ENCODE results near the gene TMEM164.

Gene TMEM164

GRCh38 chrX:110180176-110180927, 177.4 kb downstream of the TMEM164 start:
- no peak overlapping the region for H3K4me3 Mint-ChIP-seq
- peaks cover 8% of the 10 kb centered on the region for H3K36me3 Mint-ChIP-seq (ENCODE audit: low read depth)
- no peaks in the 10 kb centered on the region for H3K9me3 Mint-ChIP-seq
- DNase-seq = no peak
- H3K27me3 Mint-ChIP-seq = peaks cover 14% of the 10 kb centered on the region
- H3K4me1 Mint-ChIP-seq (ENCODE audit: low read depth) = peaks cover 18% of the 10 kb centered on the region
- no peak overlapping the region for H3K27ac Mint-ChIP-seq

- H3K4me3 Mint-ChIP-seq = no peak overlapping the region
- DNase-seq = no peak
- no peak overlapping the region for H3K27ac Mint-ChIP-seq
- peaks cover 8% of the 10 kb centered on the region for H3K36me3 Mint-ChIP-seq (ENCODE audit: low read depth)
- H3K27me3 Mint-ChIP-seq = peaks cover 14% of the 10 kb centered on the region
- peaks cover 4% of the 10 kb centered on the region for H3K9me3 Mint-ChIP-seq
- peaks cover 18% of the 10 kb centered on the region for H3K4me1 Mint-ChIP-seq (ENCODE audit: low read depth)
Observed at GRCh38 chrX:110180928-110181310, 178.0 kb downstream of the TMEM164 start.

GRCh38 chrX:110181459-110182137, 178.7 kb downstream of the TMEM164 start:
- Mint-ChIP-seq H3K36me3 (ENCODE audit: low read depth) (peaks cover 8% of the 10 kb centered on the region), H3K9me3 (peaks cover 5% of the 10 kb centered on the region), H3K27ac (peak overlapping the region; percentile 6), H3K4me1 (ENCODE audit: low read depth) (peaks cover 18% of the 10 kb centered on the region), H3K27me3 (peaks cover 14% of the 10 kb centered on the region), H3K4me3 (no peak overlapping the region)
- no peak for DNase-seq

- H3K4me1 Mint-ChIP-seq (ENCODE audit: low read depth) = peaks cover 18% of the 10 kb centered on the region
- H3K36me3 Mint-ChIP-seq (ENCODE audit: low read depth) = peaks cover 8% of the 10 kb centered on the region
- no peak for DNase-seq
- peak overlapping the region; percentile 33 for H3K27ac Mint-ChIP-seq
- H3K4me3 Mint-ChIP-seq = no peak overlapping the region
- peaks cover 5% of the 10 kb centered on the region for H3K9me3 Mint-ChIP-seq
- H3K27me3 Mint-ChIP-seq = peaks cover 14% of the 10 kb centered on the region
Observed at GRCh38 chrX:110182362-110182761, 179.4 kb downstream of the TMEM164 start.

- no peak overlapping the region for H3K4me3 Mint-ChIP-seq
- peaks cover 14% of the 10 kb centered on the region for H3K27me3 Mint-ChIP-seq
- H3K27ac Mint-ChIP-seq = no peak overlapping the region
- peaks cover 18% of the 10 kb centered on the region for H3K4me1 Mint-ChIP-seq (ENCODE audit: low read depth)
- peaks cover 8% of the 10 kb centered on the region for H3K36me3 Mint-ChIP-seq (ENCODE audit: low read depth)
- no peak for DNase-seq
- peaks cover 5% of the 10 kb centered on the region for H3K9me3 Mint-ChIP-seq
Observed at GRCh38 chrX:110182865-110183264, 180.0 kb downstream of the TMEM164 start.

- H3K4me1 Mint-ChIP-seq (ENCODE audit: low read depth) = peaks cover 18% of the 10 kb centered on the region
- no peak for DNase-seq
- H3K27me3 Mint-ChIP-seq = peaks cover 14% of the 10 kb centered on the region
- no peak overlapping the region for H3K27ac Mint-ChIP-seq
- peaks cover 5% of the 10 kb centered on the region for H3K9me3 Mint-ChIP-seq
- H3K36me3 Mint-ChIP-seq (ENCODE audit: low read depth) = peaks cover 8% of the 10 kb centered on the region
- no peak overlapping the region for H3K4me3 Mint-ChIP-seq
Observed at GRCh38 chrX:110183314-110183713, 180.4 kb downstream of the TMEM164 start.

- H3K27me3 Mint-ChIP-seq = peaks cover 3% of the 10 kb centered on the region
- H3K4me3 Mint-ChIP-seq = no peak overlapping the region
- H3K36me3 Mint-ChIP-seq (ENCODE audit: low read depth) = peaks cover 3% of the 10 kb centered on the region
- H3K9me3 Mint-ChIP-seq = peaks cover 5% of the 10 kb centered on the region
- peaks cover 13% of the 10 kb centered on the region for H3K4me1 Mint-ChIP-seq (ENCODE audit: low read depth)
- H3K27ac Mint-ChIP-seq = peak overlapping the region; percentile 27
- DNase-seq = no peak
Observed at GRCh38 chrX:110188701-110189558, 186.0 kb downstream of the TMEM164 start.

GRCh38 chrX:110192516-110192915, 189.6 kb downstream of the TMEM164 start:
- no peak for DNase-seq
- Mint-ChIP-seq H3K9me3 (no peaks in the 10 kb centered on the region), H3K4me3 (no peak overlapping the region), H3K36me3 (ENCODE audit: low read depth) (peaks cover 13% of the 10 kb centered on the region), H3K27me3 (no peaks in the 10 kb centered on the region), H3K4me1 (ENCODE audit: low read depth) (peaks cover 13% of the 10 kb centered on the region), H3K27ac (no peak overlapping the region)

- H3K36me3 Mint-ChIP-seq (ENCODE audit: low read depth) = peaks cover 13% of the 10 kb centered on the region
- no peak overlapping the region for H3K27ac Mint-ChIP-seq
- no peaks in the 10 kb centered on the region for H3K4me1 Mint-ChIP-seq (ENCODE audit: low read depth)
- no peaks in the 10 kb centered on the region for H3K9me3 Mint-ChIP-seq
- no peak for DNase-seq
- no peak overlapping the region for H3K4me3 Mint-ChIP-seq
- H3K27me3 Mint-ChIP-seq = no peaks in the 10 kb centered on the region
Observed at GRCh38 chrX:110194977-110195376, 192.1 kb downstream of the TMEM164 start.

- DNase-seq = no peak
- Mint-ChIP-seq H3K27ac (no peak overlapping the region), H3K36me3 (ENCODE audit: low read depth) (peaks cover 22% of the 10 kb centered on the region), H3K4me3 (no peak overlapping the region), H3K27me3 (peaks cover 29% of the 10 kb centered on the region), H3K9me3 (no peaks in the 10 kb centered on the region), H3K4me1 (ENCODE audit: low read depth) (peaks cover 24% of the 10 kb centered on the region)
Observed at GRCh38 chrX:110201799-110202198, 198.9 kb downstream of the TMEM164 start.

GRCh38 chrX:110204986-110205385, 202.1 kb downstream of the TMEM164 start:
- H3K27ac Mint-ChIP-seq = peak overlapping the region; percentile 55
- H3K4me3 Mint-ChIP-seq = no peak overlapping the region

GRCh38 chrX:110208092-110208491, 205.2 kb downstream of the TMEM164 start:
- H3K4me1 Mint-ChIP-seq (ENCODE audit: low read depth) = peaks cover 23% of the 10 kb centered on the region
- H3K9me3 Mint-ChIP-seq = no peaks in the 10 kb centered on the region
- no peak for DNase-seq
- no peak overlapping the region for H3K27ac Mint-ChIP-seq
- no peak overlapping the region for H3K4me3 Mint-ChIP-seq
- peaks cover 19% of the 10 kb centered on the region for H3K27me3 Mint-ChIP-seq
- H3K36me3 Mint-ChIP-seq (ENCODE audit: low read depth) = peaks cover 7% of the 10 kb centered on the region

More at GRCh38 chrX:110204986-110205385, 202.1 kb downstream of the TMEM164 start:
- H3K4me1 Mint-ChIP-seq (ENCODE audit: low read depth) = peaks cover 24% of the 10 kb centered on the region
- peaks cover 29% of the 10 kb centered on the region for H3K27me3 Mint-ChIP-seq
- H3K9me3 Mint-ChIP-seq = no peaks in the 10 kb centered on the region
- no peak for DNase-seq
- H3K36me3 Mint-ChIP-seq (ENCODE audit: low read depth) = peaks cover 24% of the 10 kb centered on the region

- H3K27ac Mint-ChIP-seq = no peak overlapping the region
- H3K4me3 Mint-ChIP-seq = no peak overlapping the region
- H3K4me1 Mint-ChIP-seq (ENCODE audit: low read depth) = peaks cover 10% of the 10 kb centered on the region
- no peaks in the 10 kb centered on the region for H3K9me3 Mint-ChIP-seq
- no peak for DNase-seq
- H3K27me3 Mint-ChIP-seq = peaks cover 19% of the 10 kb centered on the region
- H3K36me3 Mint-ChIP-seq (ENCODE audit: low read depth) = peaks cover 12% of the 10 kb centered on the region
Observed at GRCh38 chrX:110210417-110211139, 207.7 kb downstream of the TMEM164 start.

GRCh38 chrX:110211340-110211739, 208.4 kb downstream of the TMEM164 start:
- Mint-ChIP-seq H3K4me3 (no peak overlapping the region), H3K27me3 (peaks cover 17% of the 10 kb centered on the region), H3K36me3 (ENCODE audit: low read depth) (peaks cover 18% of the 10 kb centered on the region), H3K4me1 (ENCODE audit: low read depth) (peaks cover 10% of the 10 kb centered on the region), H3K27ac (no peak overlapping the region), H3K9me3 (no peaks in the 10 kb centered on the region)
- no peak for DNase-seq

Measured in activated T-cell treated with anti-CD3 and anti-CD28 coated beads, Interleukin-2, amount 50 U/mL, for 24 hours (primary cell).